Neural cell (in vitro differentiated cells): ENCODE measurements around the gene OR13C2. TPM values are rescaled to one million over a fixed set of nuclear protein-coding genes. Genes with fewer than 3 reads are reported as not detected.
"Not testable (repeated sequence)": the region's sequence is repeated elsewhere in the genome, so short reads cannot be mapped to it uniquely, and the experiment has no call there.

Experiments
- H2AFZ ChIP-seq: fragments of 200-600, 300-800 bp; sonication (generic), shearing (Covaris generic); 2 replicates; pipeline ENCODE4 v1.6.0; 2014; ENCODE audit warnings: low read depth, mild to moderate bottlenecking, antibody characterized with exemption, low read length, moderate library complexity
- H3F3A ChIP-seq: fragments of 200-600 bp; shearing (Covaris generic); 2 replicates; pipeline ENCODE4 v1.6.1; 2016; ENCODE audit warnings: mild to moderate bottlenecking, moderate library complexity, mixed read lengths, antibody characterized with exemption, low read length; ENCODE audit not compliant: insufficient read depth, poor library complexity, severe bottlenecking
- H3K27ac ChIP-seq: fragments of 200-600, 300-800 bp; sonication (generic), shearing (Covaris generic); 2 replicates; pipeline ENCODE4 v1.5.1; 2014; ENCODE audit warnings: mild to moderate bottlenecking, low read length, moderate library complexity
- H3K27me3 ChIP-seq: fragments of 300-800, 200-600 bp; sonication (generic), shearing (Covaris generic); 2 replicates; pipeline ENCODE4 v1.6.0; 2014; ENCODE audit warnings: mild to moderate bottlenecking, low read depth, low read length, moderate library complexity; ENCODE audit not compliant: insufficient read depth
- H3K36me3 ChIP-seq: fragments of 300-800, 200-600 bp; sonication (generic), shearing (Covaris generic); 2 replicates; pipeline ENCODE4 v1.5.1; 2014; ENCODE audit warnings: mild to moderate bottlenecking, antibody characterized with exemption, low read length, moderate library complexity; ENCODE audit not compliant: insufficient read depth
- H3K4me2 ChIP-seq: fragments of 300-800, 200-600 bp; sonication (generic), shearing (Covaris generic); 2 replicates; pipeline ENCODE4 v1.6.0; 2014; ENCODE audit warnings: mild to moderate bottlenecking, low read length
- H3K4me3 ChIP-seq: fragments of 300-800, 200-600 bp; sonication (generic), shearing (Covaris generic); 2 replicates; pipeline ENCODE4 v1.5.1; 2014; ENCODE audit warnings: mild to moderate bottlenecking, low read length, moderate library complexity
- H3K79me2 ChIP-seq: fragments of 200-600 bp; shearing (Covaris generic); replicated peaks from 2 replicates; pipeline ENCODE4 v1.6.0; 2014; ENCODE audit warnings: mild to moderate bottlenecking, low read length, moderate library complexity; ENCODE audit not compliant: insufficient read depth
- H3K9ac ChIP-seq: fragments of 300-800, 200-600 bp; sonication (generic), shearing (Covaris generic); 2 replicates; pipeline ENCODE4 v1.6.1; 2016; ENCODE audit warnings: mild to moderate bottlenecking, low read length, mixed read lengths
- H3K9me2 ChIP-seq: fragments of 200-600 bp; shearing (Covaris generic); 2 replicates; pipeline ENCODE4 v1.6.1; 2016; ENCODE audit warnings: mild to moderate bottlenecking, low read length, mixed read lengths; ENCODE audit not compliant: insufficient read depth
- H3K9me3 ChIP-seq: fragments of 200-600, 300-800 bp; sonication (generic), shearing (Covaris generic); 2 replicates; pipeline ENCODE4 v1.6.1; 2016; ENCODE audit warnings: mild to moderate bottlenecking, mixed run types, low read length, moderate library complexity, mixed read lengths
- H4K20me1 ChIP-seq: fragments of 200-600 bp; shearing (Covaris generic); 2 replicates; pipeline ENCODE4 v1.6.1; 2016; ENCODE audit warnings: mild to moderate bottlenecking, mixed run types; ENCODE audit not compliant: insufficient read depth
- EP300 ChIP-seq: fragments of 450-650 bp; conservative IDR thresholded peaks from 2 replicates; pipeline ENCODE4 v1.6.1; 2014; ENCODE audit warnings: antibody characterized with exemption, mild to moderate bottlenecking, moderate library complexity; ENCODE audit not compliant: poor library complexity, severe bottlenecking
- EZH2 ChIP-seq: fragments of 200-600, 300-800 bp; shearing (Covaris generic), sonication (generic); IDR thresholded peaks from 2 replicates; pipeline ENCODE4 v1.6.1; 2014; ENCODE audit warnings: antibody characterized with exemption, low read length, borderline replicate concordance, mild to moderate bottlenecking; ENCODE audit not compliant: insufficient read depth, poor library complexity, severe bottlenecking
- MXI1 ChIP-seq: fragments of 450-650 bp; conservative IDR thresholded peaks from 2 replicates; pipeline ENCODE4 v1.6.1; 2014; ENCODE audit warnings: antibody characterized with exemption, mild to moderate bottlenecking; ENCODE audit not compliant: poor library complexity, severe bottlenecking
- POLR2AphosphoS5 ChIP-seq: IDR thresholded peaks from 2 replicates; pipeline ENCODE4 v1.6.1; 2012
- RAD21 ChIP-seq: fragments of 450-650 bp; conservative IDR thresholded peaks from 2 replicates; pipeline ENCODE4 v1.6.1; 2014; ENCODE audit warnings: antibody characterized with exemption, mild to moderate bottlenecking, moderate library complexity
- SMC3 ChIP-seq: fragments of 450-650 bp; conservative IDR thresholded peaks from 2 replicates; pipeline ENCODE4 v1.6.1; 2014; ENCODE audit warnings: antibody characterized with exemption, mild to moderate bottlenecking, moderate library complexity; ENCODE audit not compliant: poor library complexity
- TAF1 ChIP-seq: IDR thresholded peaks from 2 replicates; pipeline ENCODE4 v1.6.1; 2012; ENCODE audit warnings: low read depth
- polyA plus RNA-seq: library from polyadenylated mRNA; depleted of rRNA; stranded (reverse); fragments of >200 nt; gene quantifications from 2 replicates; pipeline ENCODE4 v1.2.3, GENCODE V29; 2014
- TF ChIP-seq, protein P1 (sequence below): fragments of 450-650 bp; IDR thresholded peaks from 2 replicates; pipeline ENCODE4 v1.5.1; 2014; ENCODE audit warnings: antibody characterized with exemption, mild to moderate bottlenecking, moderate library complexity; ENCODE audit not compliant: poor library complexity, severe bottlenecking
- TF ChIP-seq, protein P2 (sequence below): IDR thresholded peaks from 2 replicates; pipeline ENCODE4 v1.6.1; 2012; ENCODE audit warnings: borderline replicate concordance

OR13C2 gene
- polyA plus RNA-seq, 1 donor from 2014 or later, result not detected

DNA sequence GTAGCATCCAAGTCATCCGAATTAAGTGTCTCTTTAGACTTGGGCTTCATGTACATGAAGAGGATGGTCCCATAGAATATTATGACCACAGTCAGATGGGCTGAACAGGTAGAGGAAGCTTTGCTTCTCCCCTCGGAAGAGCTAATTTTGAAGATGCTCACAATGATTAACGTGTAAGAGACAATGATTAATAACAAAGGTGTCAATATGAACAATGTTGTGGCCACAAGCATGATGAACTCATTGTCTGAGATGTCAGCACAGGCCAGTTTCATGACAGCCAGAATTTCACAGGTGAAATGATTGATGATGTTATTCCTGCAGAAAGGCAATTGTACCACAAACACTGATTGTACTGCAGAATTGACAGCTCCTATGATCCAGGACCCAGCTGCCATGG lies 626 bp downstream of the OR13C2 start:
- TF ChIP-seq, protein P1, sequence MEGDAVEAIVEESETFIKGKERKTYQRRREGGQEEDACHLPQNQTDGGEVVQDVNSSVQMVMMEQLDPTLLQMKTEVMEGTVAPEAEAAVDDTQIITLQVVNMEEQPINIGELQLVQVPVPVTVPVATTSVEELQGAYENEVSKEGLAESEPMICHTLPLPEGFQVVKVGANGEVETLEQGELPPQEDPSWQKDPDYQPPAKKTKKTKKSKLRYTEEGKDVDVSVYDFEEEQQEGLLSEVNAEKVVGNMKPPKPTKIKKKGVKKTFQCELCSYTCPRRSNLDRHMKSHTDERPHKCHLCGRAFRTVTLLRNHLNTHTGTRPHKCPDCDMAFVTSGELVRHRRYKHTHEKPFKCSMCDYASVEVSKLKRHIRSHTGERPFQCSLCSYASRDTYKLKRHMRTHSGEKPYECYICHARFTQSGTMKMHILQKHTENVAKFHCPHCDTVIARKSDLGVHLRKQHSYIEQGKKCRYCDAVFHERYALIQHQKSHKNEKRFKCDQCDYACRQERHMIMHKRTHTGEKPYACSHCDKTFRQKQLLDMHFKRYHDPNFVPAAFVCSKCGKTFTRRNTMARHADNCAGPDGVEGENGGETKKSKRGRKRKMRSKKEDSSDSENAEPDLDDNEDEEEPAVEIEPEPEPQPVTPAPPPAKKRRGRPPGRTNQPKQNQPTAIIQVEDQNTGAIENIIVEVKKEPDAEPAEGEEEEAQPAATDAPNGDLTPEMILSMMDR, result no peak
- TF ChIP-seq POLR2AphosphoS5 (no peak), MXI1 (no peak), RAD21 (no peak), EP300 (no peak), EZH2 (no peak), SMC3 (no peak), TAF1 (no peak)
- TF ChIP-seq, protein P2, sequence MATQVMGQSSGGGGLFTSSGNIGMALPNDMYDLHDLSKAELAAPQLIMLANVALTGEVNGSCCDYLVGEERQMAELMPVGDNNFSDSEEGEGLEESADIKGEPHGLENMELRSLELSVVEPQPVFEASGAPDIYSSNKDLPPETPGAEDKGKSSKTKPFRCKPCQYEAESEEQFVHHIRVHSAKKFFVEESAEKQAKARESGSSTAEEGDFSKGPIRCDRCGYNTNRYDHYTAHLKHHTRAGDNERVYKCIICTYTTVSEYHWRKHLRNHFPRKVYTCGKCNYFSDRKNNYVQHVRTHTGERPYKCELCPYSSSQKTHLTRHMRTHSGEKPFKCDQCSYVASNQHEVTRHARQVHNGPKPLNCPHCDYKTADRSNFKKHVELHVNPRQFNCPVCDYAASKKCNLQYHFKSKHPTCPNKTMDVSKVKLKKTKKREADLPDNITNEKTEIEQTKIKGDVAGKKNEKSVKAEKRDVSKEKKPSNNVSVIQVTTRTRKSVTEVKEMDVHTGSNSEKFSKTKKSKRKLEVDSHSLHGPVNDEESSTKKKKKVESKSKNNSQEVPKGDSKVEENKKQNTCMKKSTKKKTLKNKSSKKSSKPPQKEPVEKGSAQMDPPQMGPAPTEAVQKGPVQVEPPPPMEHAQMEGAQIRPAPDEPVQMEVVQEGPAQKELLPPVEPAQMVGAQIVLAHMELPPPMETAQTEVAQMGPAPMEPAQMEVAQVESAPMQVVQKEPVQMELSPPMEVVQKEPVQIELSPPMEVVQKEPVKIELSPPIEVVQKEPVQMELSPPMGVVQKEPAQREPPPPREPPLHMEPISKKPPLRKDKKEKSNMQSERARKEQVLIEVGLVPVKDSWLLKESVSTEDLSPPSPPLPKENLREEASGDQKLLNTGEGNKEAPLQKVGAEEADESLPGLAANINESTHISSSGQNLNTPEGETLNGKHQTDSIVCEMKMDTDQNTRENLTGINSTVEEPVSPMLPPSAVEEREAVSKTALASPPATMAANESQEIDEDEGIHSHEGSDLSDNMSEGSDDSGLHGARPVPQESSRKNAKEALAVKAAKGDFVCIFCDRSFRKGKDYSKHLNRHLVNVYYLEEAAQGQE, result no peak
- no peak overlapping the region for H3K4me3 ChIP-seq

GRCh38 chr9:104599313-104599712 lies 6.1 kb downstream of the OR13C2 start, which contains the start of gene OR13C5:
Gene OR13C5 (minus strand): TSS chr9:104599413. CDS start chr9:104599413, 0 bp downstream.
- not testable (repeated sequence) for H3K36me3 ChIP-seq, H3K4me3 ChIP-seq, H3K79me2 ChIP-seq

More for the DNA sequence above, 626 bp downstream of the OR13C2 start:
- no peaks in the 10 kb centered on the region for H3K9me2 ChIP-seq
- no peak overlapping the region for H2AFZ ChIP-seq
- H3K36me3 ChIP-seq, result no peaks in the 10 kb centered on the region
- H4K20me1 ChIP-seq, result no peaks in the 10 kb centered on the region
- H3K79me2 ChIP-seq, result no peaks in the 10 kb centered on the region
- H3K27ac ChIP-seq, result no peak overlapping the region
- H3K9ac ChIP-seq, result no peak overlapping the region
- H3K27me3 ChIP-seq, result peaks cover 49% of the 10 kb centered on the region
- H3F3A ChIP-seq, result no peaks in the 10 kb centered on the region
- H3K9me3 ChIP-seq, result no peaks in the 10 kb centered on the region
- H3K4me2 ChIP-seq, result no peak overlapping the region

DNA sequence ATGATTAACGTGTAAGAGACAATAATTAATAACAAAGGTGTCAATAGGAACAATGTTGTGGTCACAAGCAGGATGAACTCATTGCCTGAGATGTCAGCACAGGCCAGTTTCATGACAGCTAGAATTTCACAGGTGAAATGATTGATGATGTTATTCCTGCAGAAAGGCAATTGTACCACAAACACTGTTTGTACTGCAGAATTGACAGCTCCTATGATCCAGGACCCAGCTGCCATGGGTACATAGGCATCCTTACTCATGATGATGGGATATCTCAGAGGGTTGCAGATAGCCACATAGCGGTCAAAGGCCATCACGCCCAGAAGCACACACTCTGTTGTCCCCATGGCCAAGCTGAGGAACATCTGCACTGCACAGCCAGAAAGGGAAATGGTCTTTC lies 6.7 kb downstream of the OR13C2 start:
- not testable (repeated sequence) for H3K79me2 ChIP-seq, H3K4me3 ChIP-seq, H3K4me2 ChIP-seq, H3K36me3 ChIP-seq, H2AFZ ChIP-seq, H3K9ac ChIP-seq, H3K9me3 ChIP-seq, H3K9me2 ChIP-seq, H4K20me1 ChIP-seq, H3K27ac ChIP-seq, H3F3A ChIP-seq
- H3K27me3 ChIP-seq, result peaks cover 20% of the 10 kb centered on the region

More at GRCh38 chr9:104599313-104599712, 6.1 kb downstream of the OR13C2 start, which contains the start of gene OR13C5:
- not testable (repeated sequence) for H3K9ac ChIP-seq, H3K27ac ChIP-seq, H3K4me2 ChIP-seq, H3F3A ChIP-seq, H4K20me1 ChIP-seq, H2AFZ ChIP-seq, H3K9me3 ChIP-seq, H3K9me2 ChIP-seq
- H3K27me3 ChIP-seq, result peaks cover 25% of the 10 kb centered on the region
